B cell (primary cell): ENCODE measurements around the gene POLR2C.

Source experiments
- CTCF ChIP-seq: fragments of 200-600 bp; IDR thresholded peaks from one replicate; pipeline ENCODE4 v1.8.0; 2022; ENCODE audit warnings: antibody characterized with exemption, mild to moderate bottlenecking
- EZH2 ChIP-seq: IDR thresholded peaks from 2 replicates; pipeline ENCODE4 v1.6.1; 2012; ENCODE audit warnings: borderline replicate concordance, low read depth, mild to moderate bottlenecking, moderate library complexity, low read length; ENCODE audit not compliant: insufficient read depth, poor library complexity, severe bottlenecking

- no peak for TF ChIP-seq CTCF
- TF ChIP-seq EZH2, result no peak
These were observed 35.6 kb downstream of the POLR2C start for GRCh38 chr16:57498031-57498430.
